ENCODE measurements around the gene TBXA2R.

TBXA2R gene

GRCh38 chr19:3619631-3620012 lies 12.9 kb upstream of the TBXA2R start:
- H3K27ac Mint-ChIP-seq, result no peak overlapping the region
- no peak for DNase-seq
- peaks cover 15% of the 10 kb centered on the region for H3K4me1 Mint-ChIP-seq
- no peak for TF ChIP-seq CTCF (IDR thresholded peaks at IDR 0.05)
- peaks cover 3% of the 10 kb centered on the region for H3K27me3 Mint-ChIP-seq (ENCODE audit: low read depth, poor library complexity)
- no peaks in the 10 kb centered on the region for H3K9me3 Mint-ChIP-seq
- H3K36me3 Mint-ChIP-seq (ENCODE audit: low read depth), result peaks cover 9% of the 10 kb centered on the region
- H3K4me3 Mint-ChIP-seq, result no peak overlapping the region

- Mint-ChIP-seq H3K36me3 (ENCODE audit: low read depth) (peaks cover 9% of the 10 kb centered on the region), H3K27ac (no peak overlapping the region), H3K9me3 (no peaks in the 10 kb centered on the region), H3K27me3 (ENCODE audit: low read depth, poor library complexity) (peaks cover 3% of the 10 kb centered on the region), H3K4me1 (peaks cover 9% of the 10 kb centered on the region), H3K4me3 (no peak overlapping the region)
- TF ChIP-seq CTCF (IDR thresholded peaks at IDR 0.05), result no peak
- no peak for DNase-seq
Observed at GRCh38 chr19:3618811-3619630, 12.3 kb upstream of the TBXA2R start.

GRCh38 chr19:3618144-3618810 lies 11.6 kb upstream of the TBXA2R start:
- H3K36me3 Mint-ChIP-seq (ENCODE audit: low read depth), result peaks cover 9% of the 10 kb centered on the region
- DNase-seq, result peak; percentile 74
- H3K9me3 Mint-ChIP-seq, result no peaks in the 10 kb centered on the region
- H3K4me3 Mint-ChIP-seq, result no peak overlapping the region
- TF ChIP-seq CTCF (IDR thresholded peaks at IDR 0.05), result peak; percentile 84
- H3K27ac Mint-ChIP-seq, result no peak overlapping the region
- H3K4me1 Mint-ChIP-seq, result peaks cover 8% of the 10 kb centered on the region
- H3K27me3 Mint-ChIP-seq (ENCODE audit: low read depth, poor library complexity), result peaks cover 3% of the 10 kb centered on the region

- peaks cover 8% of the 10 kb centered on the region for H3K4me1 Mint-ChIP-seq
- no peaks in the 10 kb centered on the region for H3K27me3 Mint-ChIP-seq (ENCODE audit: low read depth, poor library complexity)
- TF ChIP-seq CTCF (IDR thresholded peaks at IDR 0.05), result no peak
- no peak for DNase-seq
- no peak overlapping the region for H3K27ac Mint-ChIP-seq
- H3K4me3 Mint-ChIP-seq, result no peak overlapping the region
- no peaks in the 10 kb centered on the region for H3K9me3 Mint-ChIP-seq
- peaks cover 5% of the 10 kb centered on the region for H3K36me3 Mint-ChIP-seq (ENCODE audit: low read depth)
Observed at GRCh38 chr19:3617463-3617862, 10.8 kb upstream of the TBXA2R start.

- DNase-seq, result no peak
- H3K27ac Mint-ChIP-seq, result peak overlapping the region; percentile 66
- H3K9me3 Mint-ChIP-seq, result no peaks in the 10 kb centered on the region
- TF ChIP-seq CTCF (IDR thresholded peaks at IDR 0.05), result no peak
- no peaks in the 10 kb centered on the region for H3K27me3 Mint-ChIP-seq (ENCODE audit: low read depth, poor library complexity)
- H3K4me1 Mint-ChIP-seq, result peaks cover 8% of the 10 kb centered on the region
- no peak overlapping the region for H3K4me3 Mint-ChIP-seq
- H3K36me3 Mint-ChIP-seq (ENCODE audit: low read depth), result peaks cover 8% of the 10 kb centered on the region
Observed at GRCh38 chr19:3615524-3616135, 9.0 kb upstream of the TBXA2R start.

All from nephron progenitor cell (in vitro differentiated cells).